WTC11 (cell line): Measurements from ENCODE around the gene RGL4. TPM values are rescaled to one million over a fixed set of nuclear protein-coding genes. Genes with fewer than 3 reads are reported as not detected.

Experiments
- ATAC-seq: fragments of 200-7000 bp; cut with Tn5 transposase; 2 replicates; pipeline ENCODE4 v1.10.0; 2021; ENCODE audit warnings: mild to moderate bottlenecking, moderate library complexity
- CTCF ChIA-PET: fragments of 300-600 bp; sonication (Branson Sonifier 250); formaldehyde crosslinking; loops from one replicate; lab custom pipeline; 2021; ENCODE audit warnings: antibody characterized with exemption; lab: Charles Lee
- POLR2A ChIA-PET: fragments of 350-600 bp; sonication (Branson Sonifier 250); formaldehyde crosslinking; loops from one replicate; lab custom pipeline; 2021; ENCODE audit warnings: antibody characterized with exemption; lab: Charles Lee
- DNase-seq: peaks from one replicate; pipeline ENCODE4 v3.0.0; 2021; ENCODE audit warnings: low spot score
- H3K27ac Mint-ChIP-seq: 2 replicates; pipeline ENCODE4 v1.8.0; 2021; ENCODE audit warnings: mixed read lengths
- H3K27me3 Mint-ChIP-seq: 2 replicates; pipeline ENCODE4 v1.8.0; 2021; ENCODE audit warnings: low read depth, mild to moderate bottlenecking, moderate library complexity, mixed read lengths
- H3K36me3 Mint-ChIP-seq: 2 replicates; pipeline ENCODE4 v1.8.0; 2021; ENCODE audit warnings: mixed read lengths
- H3K4me1 Mint-ChIP-seq: 2 replicates; pipeline ENCODE4 v1.8.0; 2022; ENCODE audit warnings: mixed read lengths
- H3K4me3 Mint-ChIP-seq: 2 replicates; pipeline ENCODE4 v1.8.0; 2021; ENCODE audit warnings: mild to moderate bottlenecking, moderate library complexity, mixed read lengths
- H3K9me3 Mint-ChIP-seq: 2 replicates; pipeline ENCODE4 v1.8.0; 2021; ENCODE audit warnings: mixed read lengths
- EMX1 ChIP-seq: fragments of 250-450 bp; sonication (Bioruptor Pico); IDR thresholded peaks from 2 replicates; pipeline ENCODE4 v1.8.0; 2021; ENCODE audit warnings: mild to moderate bottlenecking
- FOXP1 ChIP-seq: sonication (generic); formaldehyde crosslinking; IDR thresholded peaks from 2 replicates; pipeline ENCODE4 v1.8.0; 2022; ENCODE audit warnings: missing genetic modification reagents, mild to moderate bottlenecking, moderate library complexity, borderline replicate concordance
- GRHL2 ChIP-seq: fragments of 250-450 bp; sonication (Bioruptor Pico); IDR thresholded peaks from 2 replicates; pipeline ENCODE4 v1.8.0; 2022; ENCODE audit warnings: mild to moderate bottlenecking, moderate library complexity; ENCODE audit not compliant: insufficient replicate concordance, severe bottlenecking
- JUN ChIP-seq: sonication (generic); formaldehyde crosslinking; IDR thresholded peaks from 2 replicates; pipeline ENCODE4 v1.8.0; 2023; ENCODE audit warnings: mild to moderate bottlenecking, missing genetic modification reagents
- MXD4 ChIP-seq: fragments of 250-450 bp; sonication (Bioruptor Pico); IDR thresholded peaks from 2 replicates; pipeline ENCODE4 v1.8.0; 2021; ENCODE audit warnings: mild to moderate bottlenecking, moderate library complexity, borderline replicate concordance
- OVOL2 ChIP-seq: fragments of 250-450 bp; sonication (Bioruptor Pico); IDR thresholded peaks from 2 replicates; pipeline ENCODE4 v1.9.0; 2021; ENCODE audit warnings: mild to moderate bottlenecking, borderline replicate concordance
- SP1 ChIP-seq: sonication (generic); formaldehyde crosslinking; conservative IDR thresholded peaks from 2 replicates; pipeline ENCODE4 v1.8.1; 2022; ENCODE audit warnings: missing genetic modification reagents
- ZBTB21 ChIP-seq: sonication (generic); formaldehyde crosslinking; IDR thresholded peaks from 2 replicates; pipeline ENCODE4 v1.8.1; 2023; ENCODE audit warnings: mild to moderate bottlenecking, missing genetic modification reagents, borderline replicate concordance
- ZNF121 ChIP-seq: sonication (generic); formaldehyde crosslinking; IDR thresholded peaks from 2 replicates; pipeline ENCODE4 v1.8.0; 2023; ENCODE audit warnings: missing genetic modification reagents
- ZNF138 ChIP-seq: sonication (generic); formaldehyde crosslinking; conservative IDR thresholded peaks from 2 replicates; pipeline ENCODE4 v1.8.1; 2022; ENCODE audit warnings: mild to moderate bottlenecking, moderate library complexity, missing genetic modification reagents
- ZNF219 ChIP-seq: sonication (generic); formaldehyde crosslinking; IDR thresholded peaks from 2 replicates; pipeline ENCODE4 v1.8.0; 2023; ENCODE audit warnings: missing genetic modification reagents, mild to moderate bottlenecking, borderline replicate concordance
- ZNF317 ChIP-seq: sonication (generic); formaldehyde crosslinking; IDR thresholded peaks from 2 replicates; pipeline ENCODE4 v1.8.1; 2023; ENCODE audit warnings: low read depth, mild to moderate bottlenecking, moderate library complexity, missing genetic modification reagents, borderline replicate concordance
- ZNF396 ChIP-seq: fragments of 250-450 bp; sonication (Bioruptor Pico); IDR thresholded peaks from 2 replicates; pipeline ENCODE4 v1.8.0; 2021; ENCODE audit warnings: mild to moderate bottlenecking, moderate library complexity, borderline replicate concordance
- total RNA-seq: library from RNA; stranded (reverse); gene quantifications from 3 replicates; pipeline ENCODE4 v1.2.3, GENCODE V29; 2021
- TF ChIP-seq, protein P1 (sequence below): fragments of 250-450 bp; sonication (Bioruptor Pico); IDR thresholded peaks from 2 replicates; pipeline ENCODE4 v1.9.0; 2021; ENCODE audit warnings: moderate library complexity, mild to moderate bottlenecking, inconsistent platforms, borderline replicate concordance
- TF ChIP-seq, protein P2 (sequence below): sonication (generic); formaldehyde crosslinking; IDR thresholded peaks from 2 replicates; pipeline ENCODE4 v1.8.0; 2022; ENCODE audit warnings: missing genetic modification reagents
- TF ChIP-seq, protein P3 (sequence below): fragments of 200-600 bp; IDR thresholded peaks from 2 replicates; pipeline ENCODE4 v1.8.0; 2022; ENCODE audit warnings: antibody characterized with exemption
- TF ChIP-seq, protein P4 (sequence below): fragments of 250-450 bp; sonication (Bioruptor Pico); IDR thresholded peaks from 2 replicates; pipeline ENCODE4 v1.9.0; 2021; ENCODE audit warnings: mild to moderate bottlenecking

Gene RGL4
- total RNA-seq, 1 experiment from 2014 or later: not detected

DNA sequence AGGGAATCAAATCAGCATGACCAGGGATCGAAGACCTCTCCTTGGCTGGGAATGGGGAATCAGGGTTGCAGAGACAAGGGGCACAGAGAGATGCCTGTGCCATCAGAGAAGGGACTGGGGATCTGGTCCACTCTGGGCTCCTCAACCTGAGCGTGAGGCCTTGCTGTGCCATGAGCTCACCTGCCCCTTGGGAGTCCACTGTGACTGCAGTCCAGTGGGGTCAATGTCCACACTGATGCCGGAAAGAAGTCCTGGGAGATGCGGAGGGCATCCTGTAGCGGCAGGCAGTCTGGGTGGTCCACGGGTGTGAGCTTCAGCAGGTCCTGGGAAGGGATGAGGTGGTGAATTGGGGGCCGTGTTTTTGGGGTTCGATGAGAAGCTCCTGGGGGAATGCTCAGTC lies 7.3 kb upstream of the RGL4 start:
- Mint-ChIP-seq H3K27ac (peak overlapping the region; percentile 57; the same call in 1 of the 2 replicates), H3K4me1 (no peaks in the 10 kb centered on the region), H3K9me3 (no peaks in the 10 kb centered on the region), H3K36me3 (peaks cover 20% of the 10 kb centered on the region), H3K4me3 (no peak overlapping the region), H3K27me3 (no peaks in the 10 kb centered on the region)
- ChIA-PET CTCF (interaction anchor here (1.0 kb wide), 1 partner anchor 164 kb away, joined by 3 read pairs; no protein-coding TSS in a partner anchor), POLR2A (no interaction called here)
- no peak for DNase-seq
- ATAC-seq: no peak
- TF ChIP-seq EMX1 (CRISPR knock-in tag) (no peak), ZNF138 (CRISPR knock-in tag) (no peak), ZNF317 (CRISPR knock-in tag) (no peak), ZNF121 (CRISPR knock-in tag) (no peak), OVOL2 (CRISPR knock-in tag) (no peak), FOXP1 (CRISPR knock-in tag) (no peak), JUN (no peak), GRHL2 (CRISPR knock-in tag) (no peak), ZNF219 (CRISPR knock-in tag) (no peak), ZBTB21 (CRISPR knock-in tag) (no peak)
- TF ChIP-seq, protein P1, sequence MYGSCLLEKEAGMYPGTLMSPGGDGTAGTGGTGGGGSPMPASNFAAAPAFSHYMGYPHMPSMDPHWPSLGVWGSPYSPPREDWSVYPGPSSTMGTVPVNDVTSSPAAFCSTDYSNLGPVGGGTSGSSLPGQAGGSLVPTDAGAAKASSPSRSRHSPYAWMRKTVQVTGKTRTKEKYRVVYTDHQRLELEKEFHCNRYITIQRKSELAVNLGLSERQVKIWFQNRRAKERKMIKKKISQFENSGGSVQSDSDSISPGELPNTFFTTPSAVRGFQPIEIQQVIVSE: no peak
- TF ChIP-seq, protein P2, sequence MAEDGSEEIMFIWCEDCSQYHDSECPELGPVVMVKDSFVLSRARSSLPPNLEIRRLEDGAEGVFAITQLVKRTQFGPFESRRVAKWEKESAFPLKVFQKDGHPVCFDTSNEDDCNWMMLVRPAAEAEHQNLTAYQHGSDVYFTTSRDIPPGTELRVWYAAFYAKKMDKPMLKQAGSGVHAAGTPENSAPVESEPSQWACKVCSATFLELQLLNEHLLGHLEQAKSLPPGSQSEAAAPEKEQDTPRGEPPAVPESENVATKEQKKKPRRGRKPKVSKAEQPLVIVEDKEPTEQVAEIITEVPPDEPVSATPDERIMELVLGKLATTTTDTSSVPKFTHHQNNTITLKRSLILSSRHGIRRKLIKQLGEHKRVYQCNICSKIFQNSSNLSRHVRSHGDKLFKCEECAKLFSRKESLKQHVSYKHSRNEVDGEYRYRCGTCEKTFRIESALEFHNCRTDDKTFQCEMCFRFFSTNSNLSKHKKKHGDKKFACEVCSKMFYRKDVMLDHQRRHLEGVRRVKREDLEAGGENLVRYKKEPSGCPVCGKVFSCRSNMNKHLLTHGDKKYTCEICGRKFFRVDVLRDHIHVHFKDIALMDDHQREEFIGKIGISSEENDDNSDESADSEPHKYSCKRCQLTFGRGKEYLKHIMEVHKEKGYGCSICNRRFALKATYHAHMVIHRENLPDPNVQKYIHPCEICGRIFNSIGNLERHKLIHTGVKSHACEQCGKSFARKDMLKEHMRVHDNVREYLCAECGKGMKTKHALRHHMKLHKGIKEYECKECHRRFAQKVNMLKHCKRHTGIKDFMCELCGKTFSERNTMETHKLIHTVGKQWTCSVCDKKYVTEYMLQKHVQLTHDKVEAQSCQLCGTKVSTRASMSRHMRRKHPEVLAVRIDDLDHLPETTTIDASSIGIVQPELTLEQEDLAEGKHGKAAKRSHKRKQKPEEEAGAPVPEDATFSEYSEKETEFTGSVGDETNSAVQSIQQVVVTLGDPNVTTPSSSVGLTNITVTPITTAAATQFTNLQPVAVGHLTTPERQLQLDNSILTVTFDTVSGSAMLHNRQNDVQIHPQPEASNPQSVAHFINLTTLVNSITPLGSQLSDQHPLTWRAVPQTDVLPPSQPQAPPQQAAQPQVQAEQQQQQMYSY (CRISPR knock-in tag): no peak
- TF ChIP-seq, protein P3, sequence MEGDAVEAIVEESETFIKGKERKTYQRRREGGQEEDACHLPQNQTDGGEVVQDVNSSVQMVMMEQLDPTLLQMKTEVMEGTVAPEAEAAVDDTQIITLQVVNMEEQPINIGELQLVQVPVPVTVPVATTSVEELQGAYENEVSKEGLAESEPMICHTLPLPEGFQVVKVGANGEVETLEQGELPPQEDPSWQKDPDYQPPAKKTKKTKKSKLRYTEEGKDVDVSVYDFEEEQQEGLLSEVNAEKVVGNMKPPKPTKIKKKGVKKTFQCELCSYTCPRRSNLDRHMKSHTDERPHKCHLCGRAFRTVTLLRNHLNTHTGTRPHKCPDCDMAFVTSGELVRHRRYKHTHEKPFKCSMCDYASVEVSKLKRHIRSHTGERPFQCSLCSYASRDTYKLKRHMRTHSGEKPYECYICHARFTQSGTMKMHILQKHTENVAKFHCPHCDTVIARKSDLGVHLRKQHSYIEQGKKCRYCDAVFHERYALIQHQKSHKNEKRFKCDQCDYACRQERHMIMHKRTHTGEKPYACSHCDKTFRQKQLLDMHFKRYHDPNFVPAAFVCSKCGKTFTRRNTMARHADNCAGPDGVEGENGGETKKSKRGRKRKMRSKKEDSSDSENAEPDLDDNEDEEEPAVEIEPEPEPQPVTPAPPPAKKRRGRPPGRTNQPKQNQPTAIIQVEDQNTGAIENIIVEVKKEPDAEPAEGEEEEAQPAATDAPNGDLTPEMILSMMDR: no peak
- TF ChIP-seq, protein P4, sequence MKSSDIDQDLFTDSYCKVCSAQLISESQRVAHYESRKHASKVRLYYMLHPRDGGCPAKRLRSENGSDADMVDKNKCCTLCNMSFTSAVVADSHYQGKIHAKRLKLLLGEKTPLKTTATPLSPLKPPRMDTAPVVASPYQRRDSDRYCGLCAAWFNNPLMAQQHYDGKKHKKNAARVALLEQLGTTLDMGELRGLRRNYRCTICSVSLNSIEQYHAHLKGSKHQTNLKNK (CRISPR knock-in tag): no peak

DNA sequence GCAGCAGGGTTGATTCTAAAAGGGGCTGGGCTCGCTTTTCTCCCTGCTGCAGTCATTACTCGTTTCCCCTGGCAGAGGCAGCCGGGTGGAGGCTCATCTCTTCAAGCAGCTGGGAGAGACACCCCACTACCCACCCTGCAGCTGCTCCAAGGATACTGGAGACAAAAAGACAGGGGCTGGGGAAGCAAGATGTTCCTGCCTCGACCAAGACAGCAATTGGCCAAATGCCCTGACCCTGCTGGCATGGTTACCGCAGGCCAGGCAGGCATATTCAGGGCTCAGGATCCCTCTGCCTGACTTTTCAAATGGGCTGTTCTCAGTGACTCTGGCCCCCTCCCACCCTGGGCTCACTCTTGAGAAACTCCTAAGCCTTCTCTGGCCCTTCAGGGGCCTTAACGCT lies 6.8 kb upstream of the RGL4 start:
- DNase-seq: no peak
- no peak for ATAC-seq
- POLR2A ChIA-PET: no interaction called here
- no peak for TF ChIP-seq ZNF396 (CRISPR knock-in tag)
- TF ChIP-seq EMX1 (CRISPR knock-in tag): no peak
- no peak for TF ChIP-seq SP1 (CRISPR knock-in tag)
- no peak for TF ChIP-seq ZNF121 (CRISPR knock-in tag)
- TF ChIP-seq MXD4 (CRISPR knock-in tag): no peak
- Mint-ChIP-seq H3K4me1 (no peaks in the 10 kb centered on the region), H3K27ac (no peak overlapping the region), H3K36me3 (peaks cover 20% of the 10 kb centered on the region), H3K4me3 (no peak overlapping the region), H3K27me3 (no peaks in the 10 kb centered on the region), H3K9me3 (no peaks in the 10 kb centered on the region)
- CTCF ChIA-PET: interaction anchor here (1.0 kb wide), 1 partner anchor 163 kb away, joined by 3 read pairs; no protein-coding TSS in a partner anchor
